Measurements from ENCODE around the gene TBC1D7. TPM values are rescaled to one million over a fixed set of nuclear protein-coding genes. Genes with fewer than 3 reads are reported as not detected.

The TBC1D7 gene
- total RNA-seq, 1 experiment from 2014 or later, result 48.1 TPM

DNA sequence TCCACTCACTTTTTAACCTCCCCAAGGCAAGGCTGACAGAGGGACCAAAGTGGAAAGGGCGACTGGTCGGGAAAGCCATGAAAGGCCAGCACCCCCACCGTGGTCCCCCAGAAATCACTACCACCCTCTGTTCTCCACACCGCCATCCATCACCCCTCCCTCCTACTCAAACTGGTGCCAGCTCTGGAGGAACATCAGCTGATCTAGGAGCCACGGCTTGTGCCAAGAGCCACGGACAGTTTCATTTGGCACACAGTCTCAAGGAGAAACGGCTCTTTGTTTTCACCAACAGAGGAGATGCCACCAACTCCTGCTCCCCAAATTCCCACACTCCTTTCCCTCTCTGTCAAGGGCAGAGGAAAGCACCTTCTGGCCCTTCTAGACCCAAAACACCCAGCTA is 26.0 kb downstream of the TBC1D7 start:
- no peak for DNase-seq (ENCODE audit: low read depth)
- in situ Hi-C loops (cut with HindIII; ENCODE audit: low pct_unique_long_range_greater_than_20kb, low sequenced_read_pairs), result no loop called here

DNA sequence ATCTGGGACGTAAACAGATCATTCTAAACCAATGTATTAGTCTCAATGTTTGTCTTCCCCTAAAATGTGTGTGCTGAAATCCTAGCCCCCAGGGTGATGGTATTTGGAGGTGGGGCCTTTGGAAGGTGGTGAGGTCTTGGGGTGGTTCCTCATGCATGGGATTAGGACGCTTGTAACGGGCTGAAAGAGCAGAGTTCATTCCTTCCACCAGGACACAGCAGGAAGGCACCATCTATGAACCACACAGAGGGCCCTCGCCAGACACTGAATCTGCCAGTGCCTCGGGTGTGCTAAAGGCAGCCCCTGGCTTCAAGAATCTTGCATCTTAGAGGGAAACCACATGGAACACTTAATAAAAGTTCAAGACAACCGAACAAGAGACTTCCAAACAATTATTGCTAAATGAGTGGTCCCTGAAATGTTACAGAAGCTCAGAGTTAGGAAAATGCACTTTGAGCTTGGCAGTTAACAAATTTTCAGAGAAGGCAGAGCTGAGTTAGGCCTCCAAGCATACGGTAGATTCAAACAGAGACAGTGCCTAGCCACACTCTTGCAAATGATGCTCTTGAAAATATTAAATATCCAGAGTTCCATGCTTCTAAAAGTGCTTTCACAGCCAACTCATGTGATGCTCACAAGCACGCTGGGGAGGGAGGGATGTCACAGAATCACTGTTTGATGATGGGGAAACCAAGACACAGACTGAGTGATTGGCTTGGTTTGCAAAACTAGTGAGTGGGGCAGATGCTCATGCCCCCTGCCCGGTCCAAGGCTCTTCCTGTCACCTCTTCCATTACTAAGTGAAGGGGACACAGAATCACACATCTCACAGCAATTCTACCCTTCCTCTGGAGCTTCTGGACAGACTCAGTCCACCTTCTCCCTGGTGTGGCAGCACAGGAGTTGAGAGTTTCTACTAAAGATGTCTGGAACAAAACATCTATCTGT is 27.4 kb downstream of the TBC1D7 start:
- DNase-seq (ENCODE audit: low read depth), result no peak
- in situ Hi-C loops (cut with HindIII; ENCODE audit: low pct_unique_long_range_greater_than_20kb, low sequenced_read_pairs), result no loop called here

DNA sequence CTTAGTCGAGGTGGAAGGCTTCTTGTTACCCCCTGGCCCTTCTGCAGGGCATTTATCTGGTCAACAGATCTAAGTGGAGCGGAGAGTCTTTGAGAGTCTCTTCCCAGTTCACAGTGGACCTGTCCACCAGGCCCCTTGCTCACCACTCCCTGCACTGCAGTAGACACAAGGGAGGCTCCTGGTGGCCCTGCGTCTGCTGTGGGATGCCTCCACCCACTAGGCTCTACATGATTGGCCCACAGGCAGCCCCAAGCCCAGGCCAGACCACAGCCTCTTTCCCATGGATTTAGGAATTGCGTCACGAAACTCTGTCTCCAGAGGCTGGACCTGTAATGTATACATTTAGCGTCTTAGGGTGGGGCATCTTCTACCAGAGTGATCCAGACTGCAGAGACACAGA is 28.4 kb downstream of the TBC1D7 start:
- in situ Hi-C loops (cut with HindIII; ENCODE audit: low pct_unique_long_range_greater_than_20kb, low sequenced_read_pairs), result no loop called here
- DNase-seq (ENCODE audit: low read depth), result no peak

DNA sequence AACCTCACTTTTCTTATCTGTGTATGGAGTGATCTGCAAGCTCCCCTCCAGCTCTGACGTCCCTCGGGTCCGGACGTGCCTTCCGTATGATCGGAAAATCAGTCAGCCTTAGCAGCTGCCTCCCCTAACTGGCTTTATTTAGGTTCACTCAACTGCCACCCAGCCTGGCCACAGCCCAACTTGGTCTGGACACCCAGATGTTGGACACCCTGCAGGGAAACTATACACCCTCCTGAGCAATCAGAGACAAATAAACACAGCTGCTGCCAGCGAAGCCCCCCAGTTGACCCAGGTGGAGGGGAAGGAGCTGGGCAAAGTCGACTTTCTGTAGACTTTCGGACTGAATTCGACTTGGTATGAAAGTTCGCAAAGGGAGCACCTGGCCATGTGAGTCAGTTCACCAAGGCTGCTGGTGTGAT is 28.9 kb downstream of the TBC1D7 start:
- DNase-seq (ENCODE audit: low read depth), result no peak
- in situ Hi-C loops (cut with HindIII; ENCODE audit: low pct_unique_long_range_greater_than_20kb, low sequenced_read_pairs), result no loop called here

DNA sequence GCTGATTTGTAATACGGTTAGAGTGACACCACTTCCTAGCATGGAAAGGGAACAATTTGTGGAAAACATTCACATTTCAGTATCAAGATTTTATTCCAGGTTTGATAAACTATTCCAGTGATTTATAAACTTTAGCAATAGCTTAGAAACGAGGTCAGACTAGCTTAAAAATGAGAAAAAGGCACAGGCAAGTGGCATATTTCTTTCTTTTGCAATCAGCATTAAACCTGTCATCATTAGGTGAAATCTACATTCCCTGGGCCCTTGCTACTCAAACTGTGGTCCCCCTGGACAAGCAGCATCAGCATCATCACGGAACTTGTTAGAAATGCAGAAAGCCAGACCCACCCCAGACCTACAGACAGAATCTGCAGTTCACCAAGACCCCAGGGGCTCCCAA is 29.9 kb downstream of the TBC1D7 start:
- in situ Hi-C loops (cut with HindIII; ENCODE audit: low pct_unique_long_range_greater_than_20kb, low sequenced_read_pairs), result no loop called here

DNA sequence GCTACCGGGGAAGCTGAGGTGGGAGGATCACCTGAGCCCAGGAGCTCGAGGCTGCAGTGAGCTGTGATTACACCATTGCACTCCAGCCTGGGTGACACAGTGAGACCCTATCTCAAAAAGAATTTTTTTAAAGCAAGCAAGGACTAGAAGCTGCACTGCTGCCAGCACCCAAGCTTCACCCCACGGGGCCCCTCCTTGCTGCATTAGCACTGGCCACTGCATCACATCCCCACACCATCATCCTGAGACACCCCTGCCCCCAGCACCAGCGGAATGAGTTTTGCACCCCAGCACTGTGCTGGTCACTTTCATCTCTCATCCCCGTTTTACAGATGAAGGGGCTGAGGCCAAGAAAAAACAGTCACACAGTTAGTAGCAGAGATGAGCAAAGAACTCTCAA is 30.9 kb downstream of the TBC1D7 start:
- in situ Hi-C loops (cut with HindIII; ENCODE audit: low pct_unique_long_range_greater_than_20kb, low sequenced_read_pairs), result no loop called here
- DNase-seq (ENCODE audit: low read depth), result no peak

More for the DNA sequence above, 29.9 kb downstream of the TBC1D7 start:
- DNase-seq (ENCODE audit: low read depth), result no peak

DNA sequence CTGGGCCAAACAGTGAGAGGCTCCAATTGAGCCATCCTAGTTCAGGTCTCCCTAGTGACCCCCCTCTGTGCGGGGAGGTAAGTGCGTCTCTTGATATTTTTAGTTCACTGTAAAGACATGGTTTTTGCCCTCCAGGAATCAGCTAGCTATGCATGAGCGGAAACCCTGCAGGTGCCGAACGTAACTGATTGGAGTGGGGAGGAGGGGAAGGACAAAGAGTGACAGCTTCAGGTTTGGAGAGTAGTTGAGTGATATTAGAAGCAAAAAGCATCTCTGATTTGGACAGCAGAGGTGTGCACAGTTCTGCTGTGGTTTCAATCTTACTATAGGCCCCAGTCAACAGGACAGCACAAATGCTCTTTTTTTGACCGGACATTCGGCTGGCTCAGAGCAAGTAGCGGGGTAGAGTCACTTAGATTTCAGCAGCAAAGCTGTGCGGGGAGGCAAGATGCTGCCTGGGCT is 31.8 kb downstream of the TBC1D7 start:
- DNase-seq (ENCODE audit: low read depth), result no peak
- in situ Hi-C loops (cut with HindIII; ENCODE audit: low pct_unique_long_range_greater_than_20kb, low sequenced_read_pairs), result no loop called here

DNA sequence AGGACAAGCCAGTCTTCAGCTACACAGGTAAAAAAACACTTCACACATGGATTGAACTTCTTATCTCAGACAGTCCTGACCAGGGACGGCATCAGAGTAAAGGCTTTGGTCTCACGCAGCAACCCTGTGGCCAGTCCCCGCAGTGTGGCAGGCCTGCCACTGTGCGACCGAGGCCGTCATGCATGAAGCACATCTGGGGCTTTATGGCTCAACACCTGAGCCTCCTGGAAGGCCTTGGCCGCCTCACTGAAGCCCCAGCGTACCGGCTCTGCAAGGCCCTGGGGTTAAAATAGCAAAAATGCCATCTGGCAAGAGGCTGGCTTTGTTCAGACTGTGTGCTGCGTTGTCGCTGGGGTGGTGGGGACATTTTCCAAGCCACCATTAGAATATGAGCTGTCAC is 32.8 kb downstream of the TBC1D7 start:
- in situ Hi-C loops (cut with HindIII; ENCODE audit: low pct_unique_long_range_greater_than_20kb, low sequenced_read_pairs), result no loop called here
- no peak for DNase-seq (ENCODE audit: low read depth)

DNA sequence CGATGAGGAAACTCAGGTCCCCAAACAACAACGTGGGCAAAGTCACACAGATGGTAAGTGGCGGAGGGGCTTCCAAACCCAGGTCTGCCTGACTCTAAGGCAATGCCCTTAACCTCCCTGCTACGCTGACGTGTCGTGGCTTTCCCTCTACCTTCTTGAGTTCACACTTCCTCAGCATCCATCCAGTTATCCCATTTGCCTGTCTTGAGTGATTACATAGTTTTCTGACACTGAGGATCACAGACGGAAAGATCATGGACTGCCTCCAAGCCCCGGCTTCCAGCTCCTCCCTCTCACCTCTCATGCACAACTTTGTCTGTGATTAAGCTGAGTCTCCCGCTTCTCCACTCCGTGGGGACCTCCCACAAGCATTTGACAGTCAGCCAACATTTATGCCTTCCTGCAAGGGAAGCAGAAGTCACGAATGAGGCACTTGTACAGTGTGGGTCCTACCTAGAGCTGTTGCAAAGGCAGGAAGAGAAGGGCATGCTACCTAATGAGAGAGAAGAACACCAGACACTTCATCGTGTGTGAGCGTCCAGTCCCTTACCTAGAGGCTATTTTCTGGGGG is 33.8 kb downstream of the TBC1D7 start:
- in situ Hi-C loops (cut with HindIII; ENCODE audit: low pct_unique_long_range_greater_than_20kb, low sequenced_read_pairs), result no loop called here
- no peak for DNase-seq (ENCODE audit: low read depth)

DNA sequence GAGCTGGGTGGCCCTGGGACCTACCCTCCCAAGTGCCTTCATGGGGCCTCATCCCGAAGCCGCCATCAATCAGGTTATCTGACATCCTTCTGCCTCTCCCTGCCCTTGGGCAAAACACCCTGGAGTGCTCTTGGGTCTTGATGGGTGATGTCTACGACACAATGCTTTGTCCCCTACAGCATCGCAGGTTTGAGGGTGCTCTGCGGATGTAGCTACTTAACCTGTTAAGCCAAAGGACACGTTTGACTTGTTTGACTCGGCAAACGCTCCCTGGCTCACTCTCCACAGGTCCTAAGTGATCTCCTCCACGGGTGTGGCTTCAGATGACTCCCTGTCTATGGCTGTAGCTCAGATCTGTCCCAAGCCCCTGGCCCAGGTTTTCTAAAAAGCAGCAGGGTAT is 35.6 kb downstream of the TBC1D7 start:
- no peak for DNase-seq (ENCODE audit: low read depth)
- in situ Hi-C loops (cut with HindIII; ENCODE audit: low pct_unique_long_range_greater_than_20kb, low sequenced_read_pairs), result no loop called here

DNA sequence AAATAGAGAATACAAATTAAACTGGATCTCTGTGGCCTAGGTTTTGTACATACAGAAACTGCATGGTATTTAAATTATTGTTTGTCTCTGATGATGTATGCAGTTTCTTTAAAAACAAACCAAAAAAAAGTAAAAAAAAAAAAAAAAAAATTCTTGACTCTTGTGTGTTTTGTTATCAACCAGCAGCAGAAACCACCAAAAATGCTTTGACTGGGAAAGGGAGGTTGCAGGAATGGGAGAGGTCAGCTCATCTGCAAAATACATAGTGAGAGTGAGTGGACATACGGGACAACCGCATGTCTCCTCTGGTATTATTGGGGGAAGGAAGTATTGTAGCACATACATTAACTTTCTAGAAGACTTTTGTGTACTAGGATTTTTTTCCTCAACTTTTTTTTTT is 38.0 kb downstream of the TBC1D7 start:
- in situ Hi-C loops (cut with HindIII; ENCODE audit: low pct_unique_long_range_greater_than_20kb, low sequenced_read_pairs), result no loop called here
- no peak for DNase-seq (ENCODE audit: low read depth)

DNA sequence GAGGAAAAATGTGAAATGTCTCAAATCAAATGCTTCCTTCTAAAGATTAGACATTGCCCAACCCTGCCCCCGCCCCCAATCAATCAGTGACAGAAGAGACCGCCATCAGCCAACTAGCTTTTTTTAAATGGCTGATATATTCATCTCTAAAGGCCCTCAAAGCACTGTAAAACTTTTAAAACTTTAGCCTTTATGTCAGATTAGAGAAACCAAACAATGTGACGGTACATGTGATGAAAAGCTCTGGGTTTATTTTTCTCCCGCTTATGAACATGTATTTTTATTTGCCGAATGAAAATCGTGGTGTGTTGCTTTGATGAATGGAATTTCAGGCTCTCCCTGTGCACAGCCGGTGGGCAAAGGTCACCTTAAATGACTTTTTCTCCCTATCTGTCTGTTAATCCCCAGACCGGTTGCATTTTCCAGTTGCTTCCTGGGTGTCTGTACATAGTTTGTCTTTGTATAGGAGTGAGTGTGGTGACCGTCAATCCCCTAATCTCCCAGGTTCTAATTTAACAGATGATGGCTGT is 38.5 kb downstream of the TBC1D7 start:
- in situ Hi-C loops (cut with HindIII; ENCODE audit: low pct_unique_long_range_greater_than_20kb, low sequenced_read_pairs), result no loop called here
- no peak for DNase-seq (ENCODE audit: low read depth)

DNA sequence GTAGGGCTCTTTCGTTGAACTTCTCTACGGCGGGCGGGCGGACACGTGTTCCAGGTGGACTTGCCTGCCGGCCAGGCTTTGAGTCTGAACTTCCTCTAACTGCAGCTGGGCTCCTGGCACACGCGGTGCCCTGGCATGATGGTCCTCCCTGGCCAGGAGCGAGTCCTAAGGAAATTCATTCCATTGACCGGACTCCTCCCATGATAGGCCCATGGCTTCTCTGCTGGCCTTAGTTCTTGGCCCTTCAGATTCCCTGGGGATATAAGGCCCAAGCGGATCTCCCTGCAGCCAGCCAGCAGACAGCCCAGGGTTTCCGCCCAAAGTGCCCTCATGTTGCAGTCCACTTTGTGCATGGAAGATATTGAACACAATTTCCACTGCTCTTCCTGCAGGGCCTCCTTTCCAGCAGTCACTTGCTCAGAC is 39.4 kb downstream of the TBC1D7 start:
- in situ Hi-C loops (cut with HindIII; ENCODE audit: low pct_unique_long_range_greater_than_20kb, low sequenced_read_pairs), result no loop called here

DNA sequence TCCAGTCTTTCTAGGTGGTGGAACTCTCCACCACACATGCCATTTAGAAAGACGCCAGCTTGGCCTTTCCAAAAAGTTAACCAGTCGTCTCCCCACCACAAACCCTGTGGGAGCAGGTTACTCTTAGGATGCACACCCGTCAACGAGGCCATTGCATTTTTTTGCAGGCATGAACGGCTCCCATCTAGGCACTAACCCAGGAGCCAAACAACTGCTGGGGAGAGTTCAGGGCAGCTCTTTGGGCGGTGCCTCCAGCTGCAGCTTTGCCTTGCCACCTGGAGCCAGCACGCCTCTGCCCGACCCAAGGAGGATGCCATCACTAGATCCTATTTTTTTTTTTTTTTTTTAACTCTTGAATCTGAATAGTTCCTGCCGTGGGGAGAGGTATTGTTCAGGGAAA is 39.9 kb downstream of the TBC1D7 start:
- no peak for DNase-seq (ENCODE audit: low read depth)
- in situ Hi-C loops (cut with HindIII; ENCODE audit: low pct_unique_long_range_greater_than_20kb, low sequenced_read_pairs), result no loop called here

More for the DNA sequence above, 39.4 kb downstream of the TBC1D7 start:
- DNase-seq (ENCODE audit: low read depth), result no peak

DNA sequence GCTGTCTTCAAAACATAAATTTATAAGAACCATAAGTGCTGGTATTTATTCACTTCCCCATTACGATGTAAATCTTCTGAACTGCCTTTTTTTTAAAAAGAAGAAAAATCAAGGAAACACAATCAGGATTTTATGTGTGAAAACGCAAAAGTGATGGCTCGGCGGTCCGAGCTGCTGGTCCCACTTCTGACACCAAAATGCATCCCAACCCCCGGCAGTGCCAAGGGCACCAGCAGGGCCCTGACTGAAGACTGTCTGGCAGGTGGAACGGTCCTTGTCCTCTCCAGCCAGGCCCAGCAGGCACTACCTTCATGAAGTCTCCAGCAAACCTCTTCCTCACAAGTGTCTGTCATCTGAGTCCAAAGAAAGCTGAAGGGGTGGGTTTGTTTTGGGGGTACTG is 41.2 kb downstream of the TBC1D7 start:
- no peak for DNase-seq (ENCODE audit: low read depth)
- in situ Hi-C loops (cut with HindIII; ENCODE audit: low pct_unique_long_range_greater_than_20kb, low sequenced_read_pairs), result no loop called here

DNA sequence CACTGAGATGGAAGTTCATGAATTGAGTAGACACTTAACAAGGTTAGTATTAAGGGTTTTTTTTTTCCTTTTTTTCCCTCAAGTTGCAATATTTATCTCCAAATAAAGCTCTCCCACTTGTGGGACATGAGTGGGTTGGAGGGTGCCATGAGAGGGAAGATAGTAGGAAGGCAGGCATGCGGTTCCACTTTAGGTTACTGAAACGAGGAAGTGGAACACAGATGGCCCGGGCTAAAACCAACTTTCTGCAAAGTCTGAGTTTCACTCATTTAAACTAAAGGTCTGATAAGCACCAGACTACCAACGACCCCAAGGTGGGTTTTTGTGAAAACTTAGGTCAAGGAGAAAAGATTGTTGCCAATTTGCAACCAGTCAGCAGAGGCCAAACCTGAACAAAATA is 42.2 kb downstream of the TBC1D7 start:
- DNase-seq (ENCODE audit: low read depth), result no peak
- in situ Hi-C loops (cut with HindIII; ENCODE audit: low pct_unique_long_range_greater_than_20kb, low sequenced_read_pairs), result no loop called here

DNA sequence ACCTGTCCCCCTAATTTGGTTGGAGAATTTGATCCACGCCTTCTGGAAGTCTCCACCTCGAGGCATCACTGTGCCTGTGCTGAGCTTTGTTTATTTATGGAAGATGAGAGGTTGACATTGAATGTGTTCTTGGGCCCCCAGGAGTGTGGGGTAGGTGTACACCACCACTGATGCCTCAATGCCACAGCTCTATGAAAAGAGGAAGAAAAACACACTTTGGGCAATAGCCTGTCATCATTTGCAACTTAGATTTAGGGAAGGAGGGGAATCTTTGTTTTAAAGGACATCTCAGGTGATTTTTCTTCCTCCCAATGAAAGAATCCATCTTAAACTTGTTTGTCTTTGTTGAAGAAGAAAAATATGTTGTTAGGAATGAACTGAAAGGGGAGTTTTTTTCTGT is 42.6 kb downstream of the TBC1D7 start:
- no peak for DNase-seq (ENCODE audit: low read depth)
- in situ Hi-C loops (cut with HindIII; ENCODE audit: low pct_unique_long_range_greater_than_20kb, low sequenced_read_pairs), result no loop called here

DNA sequence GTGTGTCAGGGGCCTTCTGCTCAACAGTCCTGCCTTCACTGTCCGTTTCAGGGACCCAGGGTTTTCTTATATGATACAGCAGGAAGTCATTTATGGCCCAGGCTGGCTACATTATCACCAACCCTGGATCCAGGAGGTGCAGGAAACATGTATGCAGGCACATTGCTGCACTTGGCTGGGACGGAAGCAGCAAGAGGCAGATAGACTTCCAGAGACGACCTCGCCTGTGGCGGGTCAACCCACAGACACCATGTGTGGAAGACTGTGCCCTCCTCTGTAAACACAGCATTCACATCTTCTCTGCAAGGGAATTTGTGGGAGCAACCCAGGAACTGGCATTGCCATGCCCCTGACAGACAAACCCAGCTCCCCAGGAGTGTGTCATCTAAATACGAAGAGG is 43.7 kb downstream of the TBC1D7 start:
- no peak for DNase-seq (ENCODE audit: low read depth)
- in situ Hi-C loops (cut with HindIII; ENCODE audit: low pct_unique_long_range_greater_than_20kb, low sequenced_read_pairs), result no loop called here

DNA sequence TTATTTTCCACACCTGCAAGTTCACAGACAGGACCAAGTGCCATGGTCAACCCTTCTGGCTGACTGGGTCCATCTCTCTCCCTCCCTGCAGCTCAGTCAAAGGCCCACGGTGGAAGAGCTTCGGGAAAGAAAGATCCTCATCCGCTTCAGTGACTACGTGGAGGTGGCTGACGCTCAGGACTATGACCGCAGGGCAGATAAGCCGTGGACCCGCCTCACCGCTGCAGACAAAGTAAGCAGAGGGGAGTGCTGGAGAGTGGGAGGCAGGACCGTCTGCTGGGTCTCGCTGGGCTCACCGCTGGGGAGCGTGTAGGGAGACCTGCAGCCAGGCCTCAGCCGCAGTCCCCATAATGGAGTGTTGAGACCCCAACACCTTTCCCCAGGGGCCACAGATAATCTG is 45.0 kb downstream of the TBC1D7 start:
- no peak for DNase-seq (ENCODE audit: low read depth)
- in situ Hi-C loops (cut with HindIII; ENCODE audit: low pct_unique_long_range_greater_than_20kb, low sequenced_read_pairs), result no loop called here
